ENCODE measurements around the gene UBE2D3. TPM values are rescaled to one million over a fixed set of nuclear protein-coding genes. Genes with fewer than 3 reads are reported as not detected.

UBE2D3 gene
- total RNA-seq, 4 donors from 2014 or later: 154 to 316 (median 267) TPM

- 3% methylated on average over 15 of the region's 15 CpGs; no CpG with 5 or more reads in 1 of the 2 donors for whole genome bisulfite sequencing, 2 donors (ENCODE audit: low coverage in 1 of 2)
- no peaks in the 10 kb centered on the region for H3K36me3 ChIP-seq
- intact Hi-C loops (cut with DNase I; ENCODE audit: low total_unique reads): no loop called here
- H3K4me3 ChIP-seq: peak overlapping the region; percentile 67 to 95 (median 75)
- in situ Hi-C loops (cut with MboI; ENCODE audit: low pct_ligation_motif_present in 1 of 4, low pct_unique_long_range_greater_than_20kb in 1 of 4, low sequenced_read_pairs in 3 of 4): no loop called here
- DNase-seq: peak; percentile 19
- H3K27me3 ChIP-seq: no peaks in the 10 kb centered on the region
- H3K4me1 ChIP-seq: peaks cover 0 to 11% (median 6%) of the 10 kb centered on the region in 4 donors
- TF ChIP-seq POLR2AphosphoS5 (IDR thresholded peaks at IDR 0.05): no peak
- no peak for TF ChIP-seq POLR2A (IDR thresholded peaks at IDR 0.05)
- TF ChIP-seq CTCF (IDR thresholded peaks at IDR 0.05): no peak
- no peak for TF ChIP-seq EP300 (IDR thresholded peaks at IDR 0.05; ENCODE audit: low read depth)
- no peaks in the 10 kb centered on the region for H3K9me3 ChIP-seq
- peak overlapping the region; percentile 84 to 92 (median 88) for H3K27ac ChIP-seq
These were observed 66.1 kb downstream of the UBE2D3 start for GRCh38 chr4:102761296-102761701.

- in situ Hi-C loops (cut with MboI; ENCODE audit: low pct_ligation_motif_present in 1 of 4, low pct_unique_long_range_greater_than_20kb in 1 of 4, low sequenced_read_pairs in 3 of 4): no loop called here
- no peaks in the 10 kb centered on the region for H3K27me3 ChIP-seq
- TF ChIP-seq POLR2A (IDR thresholded peaks at IDR 0.05) (peak; percentile 74), POLR2AphosphoS5 (IDR thresholded peaks at IDR 0.05) (peak; percentile 79 to 90 (median 80)), EP300 (IDR thresholded peaks at IDR 0.05; ENCODE audit: low read depth) (no peak)
- 0% methylated on average over 17 of the region's 60 CpGs; no CpG with 5 or more reads in 1 of the 2 donors for WGBS, 2 donors (ENCODE audit: low coverage in 1 of 2)
- peak; percentile 90 for DNase-seq
- H3K9me3 ChIP-seq: no peaks in the 10 kb centered on the region
- intact Hi-C loops (cut with DNase I; ENCODE audit: low total_unique reads): no loop called here
- H3K36me3 ChIP-seq: no peaks in the 10 kb centered on the region
- peak within 1 kb of the TSS; percentile 67 to 95 (median 75) for H3K4me3 ChIP-seq
- peak within 1 kb of the TSS; percentile 84 to 92 (median 88) for H3K27ac ChIP-seq
- peaks cover 0 to 11% (median 6%) of the 10 kb centered on the region in 4 donors for H3K4me1 ChIP-seq
These were observed 66.6 kb downstream of the UBE2D3 start, which contains the start of gene MANBA for GRCh38 chr4:102760645-102761295. MANBA (minus strand) TSS chr4:102760968; CDS start chr4:102760894, 74 bp downstream.

GRCh38 chr4:102759831-102760644 is 67.3 kb downstream of the UBE2D3 start:
- Histone ChIP-seq H3K9me3 (no peaks in the 10 kb centered on the region), H3K27me3 (no peaks in the 10 kb centered on the region), H3K36me3 (no peaks in the 10 kb centered on the region), H3K4me3 (peak overlapping the region; percentile 67 to 95 (median 75)), H3K27ac (peak overlapping the region; percentile 84 to 92 (median 88)), H3K4me1 (peaks cover 0 to 11% (median 6%) of the 10 kb centered on the region in 4 donors)
- WGBS, 2 donors (ENCODE audit: low coverage in 1 of 2): 3 to 5% methylated on average over 12 to 25 of the region's 25 CpGs
- intact Hi-C loops (cut with DNase I; ENCODE audit: low total_unique reads): no loop called here
- in situ Hi-C loops (cut with MboI; ENCODE audit: low pct_ligation_motif_present in 1 of 4, low pct_unique_long_range_greater_than_20kb in 1 of 4, low sequenced_read_pairs in 3 of 4): no loop called here
- DNase-seq: peak; percentile 28
- TF ChIP-seq POLR2AphosphoS5 (IDR thresholded peaks at IDR 0.05) (no peak), POLR2A (IDR thresholded peaks at IDR 0.05) (no peak), CTCF (IDR thresholded peaks at IDR 0.05) (no peak)

GRCh38 chr4:102758241-102759160 is 68.8 kb downstream of the UBE2D3 start:
- H3K27ac ChIP-seq: no peak overlapping the region
- intact Hi-C loops (cut with DNase I; ENCODE audit: low total_unique reads): no loop called here

More at GRCh38 chr4:102758241-102759160, 68.8 kb downstream of the UBE2D3 start:
- H3K4me3 ChIP-seq: no peak overlapping the region
- WGBS, 2 donors (ENCODE audit: low coverage in 1 of 2): 85 to 91% methylated on average over 11 of the region's 11 CpGs
- no peaks in the 10 kb centered on the region for H3K9me3 ChIP-seq
- H3K36me3 ChIP-seq: no peaks in the 10 kb centered on the region
- no peaks in the 10 kb centered on the region for H3K27me3 ChIP-seq
- no peak for TF ChIP-seq POLR2AphosphoS5 (IDR thresholded peaks at IDR 0.05)
- no peak for TF ChIP-seq EP300 (IDR thresholded peaks at IDR 0.05; ENCODE audit: low read depth)
- TF ChIP-seq POLR2A (IDR thresholded peaks at IDR 0.05): no peak
- no peak for TF ChIP-seq CTCF (IDR thresholded peaks at IDR 0.05)
- DNase-seq: no peak
- in situ Hi-C loops (cut with MboI; ENCODE audit: low pct_ligation_motif_present in 1 of 4, low pct_unique_long_range_greater_than_20kb in 1 of 4, low sequenced_read_pairs in 3 of 4): no loop called here
- peaks cover 0 to 11% (median 6%) of the 10 kb centered on the region in 4 donors for H3K4me1 ChIP-seq
